ENCODE results near the gene ZFP28.

The ZFP28 gene

GRCh38 chr19:56538761-56539263 is at the start of gene ZFP28:
Gene ZFP28, plus strand, starts transcription at chr19:56538948. Its CDS starts 71 bp downstream, at chr19:56539019.
- H3K4me3 ChIP-seq (ENCODE audit: low read depth, low read length) = peak within 1 kb of the TSS; percentile 98
- peaks cover 9% of the 10 kb centered on the region for H3K36me3 ChIP-seq (ENCODE audit: insufficient read depth, low read length)
- no peaks in the 10 kb centered on the region for H3K27me3 ChIP-seq (ENCODE audit: insufficient read depth, low read length)
- no peaks in the 10 kb centered on the region for H3K4me1 ChIP-seq (ENCODE audit: control insufficient read depth, insufficient read depth, low read length, unreplicated experiment)
- H2AFZ ChIP-seq (ENCODE audit: low read length, unreplicated experiment) = peak within 1 kb of the TSS; percentile 94
- peaks cover 6% of the 10 kb centered on the region for H3K79me2 ChIP-seq (ENCODE audit: control insufficient read depth, insufficient read depth, low read length, unreplicated experiment)
- peak within 1 kb of the TSS; percentile 60 for H3K27ac ChIP-seq (ENCODE audit: low read depth, low read length)

GRCh38 chr19:56491399-56491798 is 47.3 kb upstream of the ZFP28 start:
- H3K27me3 ChIP-seq (ENCODE audit: insufficient read depth, low read length) = no peaks in the 10 kb centered on the region
- peaks cover 10% of the 10 kb centered on the region; the same call in 1 of the 2 replicates for H3K36me3 ChIP-seq (ENCODE audit: insufficient read depth, low read length)
- no peak overlapping the region for H2AFZ ChIP-seq (ENCODE audit: low read length, unreplicated experiment)
- H3K4me3 ChIP-seq (ENCODE audit: low read depth, low read length) = no peak overlapping the region
- no peaks in the 10 kb centered on the region for H3K4me1 ChIP-seq (ENCODE audit: control insufficient read depth, insufficient read depth, low read length, unreplicated experiment)
- no peak overlapping the region for H3K27ac ChIP-seq (ENCODE audit: low read depth, low read length)
- peaks cover 14% of the 10 kb centered on the region for H3K79me2 ChIP-seq (ENCODE audit: control insufficient read depth, insufficient read depth, low read length, unreplicated experiment)

GRCh38 chr19:56504581-56504980 is 34.2 kb upstream of the ZFP28 start:
- H3K79me2 ChIP-seq (ENCODE audit: control insufficient read depth, insufficient read depth, low read length, unreplicated experiment) = no peaks in the 10 kb centered on the region
- H3K36me3 ChIP-seq (ENCODE audit: insufficient read depth, low read length) = no peaks in the 10 kb centered on the region
- no peak overlapping the region for H3K4me3 ChIP-seq (ENCODE audit: low read depth, low read length)
- no peak overlapping the region for H2AFZ ChIP-seq (ENCODE audit: low read length, unreplicated experiment)
- no peak overlapping the region for H3K27ac ChIP-seq (ENCODE audit: low read depth, low read length)
- H3K4me1 ChIP-seq (ENCODE audit: control insufficient read depth, insufficient read depth, low read length, unreplicated experiment) = no peaks in the 10 kb centered on the region
- H3K27me3 ChIP-seq (ENCODE audit: insufficient read depth, low read length) = no peaks in the 10 kb centered on the region

DNA sequence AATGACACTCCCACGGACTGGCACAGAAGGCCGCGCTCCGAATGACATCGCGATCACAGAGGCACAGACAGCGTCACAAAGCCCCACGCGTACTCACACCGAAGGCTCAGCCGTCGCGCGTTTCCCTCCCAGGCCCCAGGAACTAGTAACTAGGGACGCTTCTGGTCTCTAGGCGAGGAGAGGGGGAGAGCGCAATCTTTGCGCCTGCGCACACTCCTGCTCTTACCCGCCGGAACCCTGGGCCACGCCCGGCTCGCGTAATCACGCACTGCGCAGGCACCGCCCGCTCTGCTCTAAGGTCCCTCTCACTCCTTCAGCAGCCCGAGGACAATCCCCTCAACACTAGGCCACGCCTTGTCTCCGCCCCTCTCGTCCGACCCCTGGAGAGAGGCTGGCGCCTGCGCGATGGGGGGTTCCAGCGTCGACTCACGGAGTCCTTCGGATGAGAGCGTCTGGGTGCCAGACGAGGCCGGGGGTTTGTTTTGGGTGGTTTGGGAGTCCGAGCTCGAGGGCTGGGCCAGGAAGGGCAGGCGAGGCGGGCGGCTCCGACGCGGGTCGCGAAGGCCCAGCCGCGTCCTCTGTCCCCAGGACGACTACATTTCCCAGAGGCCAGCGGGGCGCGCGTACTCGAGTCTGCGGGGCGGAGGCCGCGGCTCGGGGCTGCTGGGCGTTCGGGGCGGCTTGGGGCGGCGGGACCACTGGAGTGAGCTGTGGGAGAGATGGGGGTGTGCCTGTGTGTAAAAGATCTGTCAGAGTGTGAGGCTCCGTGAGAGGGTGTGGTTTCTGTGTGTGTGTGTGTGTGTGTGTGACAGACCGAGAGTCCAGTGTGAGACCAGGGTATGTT is 31.1 kb upstream of the ZFP28 start, which contains the start of gene ZNF471:
ZNF471 (plus strand) TSS at position 410 of the 844 bp plus-strand sequence. CDS start 3,717 bp downstream, outside the sequence.
- Histone ChIP-seq H3K27me3 (ENCODE audit: insufficient read depth, low read length) (no peaks in the 10 kb centered on the region), H3K79me2 (ENCODE audit: control insufficient read depth, insufficient read depth, low read length, unreplicated experiment) (no peaks in the 10 kb centered on the region), H3K4me1 (ENCODE audit: control insufficient read depth, insufficient read depth, low read length, unreplicated experiment) (no peaks in the 10 kb centered on the region), H2AFZ (ENCODE audit: low read length, unreplicated experiment) (peak within 1 kb of the TSS; percentile 92), H3K4me3 (ENCODE audit: low read depth, low read length) (peak within 1 kb of the TSS; percentile 94), H3K36me3 (ENCODE audit: insufficient read depth, low read length) (no peaks in the 10 kb centered on the region; the same call in 1 of the 2 replicates), H3K27ac (ENCODE audit: low read depth, low read length) (peak within 1 kb of the TSS; percentile 93)

- H3K36me3 ChIP-seq (ENCODE audit: insufficient read depth, low read length) = peaks cover 5% of the 10 kb centered on the region
- H3K79me2 ChIP-seq (ENCODE audit: control insufficient read depth, insufficient read depth, low read length, unreplicated experiment) = no peaks in the 10 kb centered on the region
- H3K27ac ChIP-seq (ENCODE audit: low read depth, low read length) = peak overlapping the region; percentile 93
- H3K4me1 ChIP-seq (ENCODE audit: control insufficient read depth, insufficient read depth, low read length, unreplicated experiment) = no peaks in the 10 kb centered on the region
- H3K27me3 ChIP-seq (ENCODE audit: insufficient read depth, low read length) = no peaks in the 10 kb centered on the region
- H3K4me3 ChIP-seq (ENCODE audit: low read depth, low read length) = peak overlapping the region; percentile 94
- peak overlapping the region; percentile 91 for H2AFZ ChIP-seq (ENCODE audit: low read length, unreplicated experiment)
Measured at GRCh38 chr19:56508290-56508778, 30.4 kb upstream of the ZFP28 start.

DNA sequence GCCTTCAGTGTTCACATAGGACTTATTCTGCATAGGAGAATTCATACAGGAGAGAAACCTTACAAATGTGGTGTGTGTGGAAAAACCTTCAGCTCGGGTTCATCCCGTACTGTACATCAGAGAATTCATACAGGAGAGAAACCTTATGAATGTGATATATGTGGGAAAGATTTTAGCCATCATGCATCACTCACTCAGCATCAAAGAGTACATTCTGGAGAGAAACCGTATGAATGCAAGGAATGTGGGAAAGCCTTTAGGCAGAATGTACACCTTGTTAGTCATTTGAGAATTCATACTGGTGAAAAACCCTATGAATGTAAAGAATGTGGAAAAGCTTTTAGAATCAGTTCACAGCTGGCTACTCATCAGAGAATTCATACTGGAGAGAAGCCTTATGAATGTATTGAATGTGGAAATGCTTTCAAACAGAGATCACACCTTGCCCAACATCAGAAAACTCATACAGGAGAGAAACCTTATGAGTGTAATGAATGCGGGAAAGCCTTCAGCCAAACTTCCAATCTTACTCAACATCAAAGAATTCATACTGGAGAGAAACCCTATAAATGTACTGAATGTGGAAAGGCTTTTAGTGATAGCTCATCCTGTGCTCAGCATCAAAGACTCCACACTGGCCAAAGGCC is 13.4 kb upstream of the ZFP28 start:
- Histone ChIP-seq H3K79me2 (ENCODE audit: control insufficient read depth, insufficient read depth, low read length, unreplicated experiment) (no peaks in the 10 kb centered on the region), H3K4me3 (ENCODE audit: low read depth, low read length) (no peak overlapping the region), H2AFZ (ENCODE audit: low read length, unreplicated experiment) (no peak overlapping the region), H3K27ac (ENCODE audit: low read depth, low read length) (no peak overlapping the region), H3K27me3 (ENCODE audit: insufficient read depth, low read length) (no peaks in the 10 kb centered on the region), H3K4me1 (ENCODE audit: control insufficient read depth, insufficient read depth, low read length, unreplicated experiment) (no peaks in the 10 kb centered on the region), H3K36me3 (ENCODE audit: insufficient read depth, low read length) (peaks cover 7% of the 10 kb centered on the region; the same call in 1 of the 2 replicates)

GRCh38 chr19:56537442-56537841 is 1.3 kb upstream of the ZFP28 start:
- Histone ChIP-seq H2AFZ (ENCODE audit: low read length, unreplicated experiment) (no peak overlapping the region), H3K27me3 (ENCODE audit: insufficient read depth, low read length) (no peaks in the 10 kb centered on the region), H3K79me2 (ENCODE audit: control insufficient read depth, insufficient read depth, low read length, unreplicated experiment) (peaks cover 6% of the 10 kb centered on the region), H3K36me3 (ENCODE audit: insufficient read depth, low read length) (peaks cover 4% of the 10 kb centered on the region), H3K27ac (ENCODE audit: low read depth, low read length) (no peak overlapping the region), H3K4me3 (ENCODE audit: low read depth, low read length) (peak overlapping the region; percentile 83), H3K4me1 (ENCODE audit: control insufficient read depth, insufficient read depth, low read length, unreplicated experiment) (no peaks in the 10 kb centered on the region)

GRCh38 chr19:56538254-56538760 is 441 bp upstream of the ZFP28 start:
- H2AFZ ChIP-seq (ENCODE audit: low read length, unreplicated experiment) = peak overlapping the region; percentile 94
- no peaks in the 10 kb centered on the region for H3K27me3 ChIP-seq (ENCODE audit: insufficient read depth, low read length)
- peak overlapping the region; percentile 83 for H3K4me3 ChIP-seq (ENCODE audit: low read depth, low read length)
- H3K4me1 ChIP-seq (ENCODE audit: control insufficient read depth, insufficient read depth, low read length, unreplicated experiment) = no peaks in the 10 kb centered on the region
- peak overlapping the region; percentile 60 for H3K27ac ChIP-seq (ENCODE audit: low read depth, low read length)
- peaks cover 4% of the 10 kb centered on the region for H3K36me3 ChIP-seq (ENCODE audit: insufficient read depth, low read length)
- peaks cover 6% of the 10 kb centered on the region for H3K79me2 ChIP-seq (ENCODE audit: control insufficient read depth, insufficient read depth, low read length, unreplicated experiment)

GRCh38 chr19:56543776-56544175 is 5.0 kb downstream of the ZFP28 start:
- Histone ChIP-seq H3K4me1 (ENCODE audit: control insufficient read depth, insufficient read depth, low read length, unreplicated experiment) (no peaks in the 10 kb centered on the region), H3K4me3 (ENCODE audit: low read depth, low read length) (no peak overlapping the region), H3K36me3 (ENCODE audit: insufficient read depth, low read length) (peaks cover 52% of the 10 kb centered on the region), H3K27ac (ENCODE audit: low read depth, low read length) (no peak overlapping the region), H2AFZ (ENCODE audit: low read length, unreplicated experiment) (no peak overlapping the region), H3K27me3 (ENCODE audit: insufficient read depth, low read length) (no peaks in the 10 kb centered on the region), H3K79me2 (ENCODE audit: control insufficient read depth, insufficient read depth, low read length, unreplicated experiment) (peaks cover 9% of the 10 kb centered on the region)

DNA sequence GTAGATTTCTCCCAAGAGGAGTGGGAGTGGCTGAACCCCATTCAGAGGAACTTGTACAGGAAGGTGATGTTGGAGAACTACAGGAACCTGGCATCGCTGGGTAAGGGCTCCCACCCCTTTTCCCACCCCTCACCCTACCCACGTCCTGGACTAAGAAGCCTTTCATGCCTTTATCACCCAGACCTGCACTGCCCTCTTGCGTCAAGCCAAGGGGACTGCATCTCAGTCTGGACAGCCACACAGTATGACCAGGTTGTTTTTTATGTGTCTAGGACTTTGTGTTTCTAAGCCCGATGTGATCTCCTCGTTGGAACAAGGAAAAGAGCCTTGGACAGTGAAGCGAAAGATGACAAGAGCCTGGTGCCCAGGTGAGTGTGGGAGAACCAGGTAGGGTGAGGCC is 8.8 kb downstream of the ZFP28 start:
- no peak overlapping the region for H2AFZ ChIP-seq (ENCODE audit: low read length, unreplicated experiment)
- no peak overlapping the region for H3K4me3 ChIP-seq (ENCODE audit: low read depth, low read length)
- H3K27me3 ChIP-seq (ENCODE audit: insufficient read depth, low read length) = no peaks in the 10 kb centered on the region
- no peak overlapping the region for H3K27ac ChIP-seq (ENCODE audit: low read depth, low read length)
- peaks cover 2% of the 10 kb centered on the region for H3K79me2 ChIP-seq (ENCODE audit: control insufficient read depth, insufficient read depth, low read length, unreplicated experiment)
- H3K4me1 ChIP-seq (ENCODE audit: control insufficient read depth, insufficient read depth, low read length, unreplicated experiment) = no peaks in the 10 kb centered on the region
- peaks cover 81% of the 10 kb centered on the region for H3K36me3 ChIP-seq (ENCODE audit: insufficient read depth, low read length)

Data from ACC112 (cell line).